CD14-positive monocyte (primary cell): ENCODE measurements around the gene EXOC4. TPM values are rescaled to one million over a fixed set of nuclear protein-coding genes. Genes with fewer than 3 reads are reported as not detected.

ENCODE experiments used
- DNase-seq, 3 donors: peaks; one replicate each; pipeline ENCODE4 v3.0.0-alpha.2; 2011 to 2022
- H2AFZ ChIP-seq: 2 replicates; pipeline ENCODE4 v1.6.0; 2012; ENCODE audit warnings: mild to moderate bottlenecking, low read depth, low read length, inconsistent platforms; ENCODE audit not compliant: insufficient read depth, poor library complexity, severe bottlenecking
- H3K27ac ChIP-seq, 2 donors: 1 replicate in 1 of 2; 2 replicates in 1 of 2; pipeline ENCODE4 v1.5.1; 2012 to 2013; ENCODE audit warnings: low read length in 2 of 2, control low read depth in 1 of 2, inconsistent platforms in 1 of 2, low read depth in 1 of 2, mild to moderate bottlenecking in 1 of 2
- H3K27me3 ChIP-seq, 2 donors: one replicate each; pipeline versions ENCODE4 v1.6.0 to v1.6.1; 2011 to 2013; ENCODE audit warnings: low read length in 2 of 2; ENCODE audit not compliant: control insufficient read depth in 2 of 2, insufficient read depth in 2 of 2
- H3K36me3 ChIP-seq, 2 donors: replicated peaks in 1 of 2; 1 replicate in 1 of 2; 2 replicates in 1 of 2; pipeline versions ENCODE4 v1.5.1 to v1.6.1; 2012 to 2013; ENCODE audit warnings: low read length in 2 of 2, control low read depth in 1 of 2, inconsistent platforms in 1 of 2, mild to moderate bottlenecking in 1 of 2; ENCODE audit not compliant: insufficient read depth in 2 of 2, control insufficient read depth in 1 of 2
- H3K4me1 ChIP-seq, 2 donors: 1 replicate in 1 of 2; 2 replicates in 1 of 2; pipeline versions ENCODE4 v1.5.1 to v1.6.1; 2012 to 2013; ENCODE audit warnings: low read length in 2 of 2, control low read depth in 1 of 2, inconsistent platforms in 1 of 2, mild to moderate bottlenecking in 1 of 2, moderate library complexity in 1 of 2; ENCODE audit not compliant: insufficient read depth in 2 of 2, control insufficient read depth in 1 of 2
- H3K4me2 ChIP-seq: replicated peaks from 2 replicates; pipeline ENCODE3; 2012; ENCODE audit warnings: low read length, moderate library complexity, mild to moderate bottlenecking; ENCODE audit not compliant: poor library complexity, severe bottlenecking; ENCODE audit errors: extremely low read depth
- H3K4me3 ChIP-seq, 3 experiments: fragments of 200-600 bp in 1 of 3; sonication (generic) in 1 of 3; replicated peaks in 1 of 3; 1 replicate in 2 of 3; 2 replicates in 1 of 3; pipeline ENCODE4 v1.5.1; 2011 to 2013; ENCODE audit warnings: low read length in 3 of 3, mild to moderate bottlenecking in 3 of 3, control low read depth in 2 of 3, low read depth in 2 of 3, inconsistent platforms in 1 of 3, moderate library complexity in 1 of 3
- H3K79me2 ChIP-seq: 2 replicates; pipeline ENCODE4 v1.6.0; 2012; ENCODE audit warnings: mild to moderate bottlenecking, control low read depth, inconsistent platforms, low read length, moderate library complexity; ENCODE audit not compliant: insufficient read depth
- H3K9ac ChIP-seq: 2 replicates; pipeline ENCODE4 v1.6.0; 2017; ENCODE audit warnings: low read length, mild to moderate bottlenecking; ENCODE audit not compliant: insufficient read depth, poor library complexity, severe bottlenecking
- H3K9me3 ChIP-seq, 2 donors: replicated peaks in 1 of 2; 1 replicate in 1 of 2; 2 replicates in 1 of 2; pipeline versions ENCODE4 v1.5.1 to v1.6.1; 2012 to 2013; ENCODE audit warnings: low read length in 2 of 2, control low read depth in 1 of 2; ENCODE audit not compliant: control insufficient read depth in 1 of 2, insufficient read depth in 1 of 2
- H4K20me1 ChIP-seq: 2 replicates; pipeline ENCODE4 v1.6.0; 2012; ENCODE audit warnings: mild to moderate bottlenecking, low read length, control low read depth, moderate library complexity; ENCODE audit not compliant: insufficient read depth
- H3K27ac Mint-ChIP-seq, 7 donors: one replicate each; pipeline ENCODE4 v1.8.0; 2020; ENCODE audit warnings: mild to moderate bottlenecking in 7 of 7, mixed read lengths in 7 of 7, moderate library complexity in 6 of 7, inconsistent platforms in 2 of 7
- H3K27me3 Mint-ChIP-seq, 3 donors: one replicate each; pipeline ENCODE4 v1.8.0; 2021 to 2022; ENCODE audit warnings: low read depth in 3 of 3, mild to moderate bottlenecking in 3 of 3, mixed read lengths in 3 of 3, moderate library complexity in 3 of 3, inconsistent platforms in 1 of 3
- H3K36me3 Mint-ChIP-seq, 2 donors: one replicate each; pipeline ENCODE4 v1.8.0; 2020; ENCODE audit warnings: mixed read lengths in 2 of 2, inconsistent platforms in 1 of 2, mild to moderate bottlenecking in 1 of 2
- H3K4me1 Mint-ChIP-seq: one replicate; pipeline ENCODE4 v1.8.0; 2020; ENCODE audit warnings: mild to moderate bottlenecking, mixed read lengths
- H3K4me3 Mint-ChIP-seq, 2 donors: one replicate each; pipeline ENCODE4 v1.8.0; 2020; ENCODE audit warnings: mild to moderate bottlenecking in 2 of 2, mixed read lengths in 2 of 2, moderate library complexity in 1 of 2
- H3K9me3 Mint-ChIP-seq, 7 donors: one replicate each; pipeline ENCODE4 v1.8.0; 2020 to 2022; ENCODE audit warnings: mixed read lengths in 7 of 7, mild to moderate bottlenecking in 6 of 7, moderate library complexity in 6 of 7, inconsistent platforms in 2 of 7
- WGBS: methylation state at CpG from one replicate; pipeline ENCODE4 v1.1.5; 2013; ENCODE audit warnings: missing lambda C conversion rate; ENCODE audit not compliant: insufficient coverage; 5-methylcytosine and 5-hydroxymethylcytosine counted together
- intact Hi-C, 2 donors: fragments of 100-400 bp; cut with micrococcal nuclease; formaldehyde crosslinking; loops; one replicate each; pipeline versions ENCODE4 v1.15.0 to v1.15.1; 2023
- polyA plus RNA-seq, 3 donors: library from polyadenylated mRNA; depleted of rRNA in 1 of 3; unstranded in 2 of 3; stranded (reverse) in 1 of 3; fragments of 300-500 nt in 2 of 3; fragments of >200 nt in 1 of 3; fragmentation: Illumina TruSeq in 2 of 3; gene quantifications; 1 replicate in 2 of 3; 2 replicates in 1 of 3; pipeline ENCODE4 v1.2.3, GENCODE V29; 2012 to 2021
- TF ChIP-seq, protein P1 (sequence below): fragments of 200-600 bp; IDR thresholded peaks from one replicate; pipeline ENCODE4 v1.8.0; 2022; ENCODE audit warnings: antibody characterized with exemption, mild to moderate bottlenecking

The EXOC4 gene
- polyA plus RNA-seq, 3 donors, result 20.6 to 22.3 (median 22.3) TPM

DNA sequence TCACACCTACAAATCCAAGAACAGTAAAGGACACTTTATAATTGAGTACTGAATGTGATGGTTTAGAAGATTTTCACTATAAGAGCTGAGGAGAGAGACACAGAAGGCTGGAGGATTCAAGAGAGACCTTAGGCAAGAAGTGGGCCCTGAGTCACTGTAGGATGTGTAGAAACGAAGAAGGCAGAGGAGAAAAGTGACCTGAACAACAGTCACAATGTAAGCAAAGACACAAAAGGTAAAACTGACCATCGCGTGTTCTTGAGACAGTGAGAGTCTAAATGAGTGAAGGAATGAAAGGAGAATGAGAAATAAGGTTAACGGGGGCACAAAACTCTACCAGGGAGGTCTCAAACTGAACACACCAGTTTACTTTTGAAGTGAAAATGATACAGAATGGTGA, 576.0 kb downstream of the EXOC4 start:
- no peaks in the 10 kb centered on the region for H3K79me2 ChIP-seq
- peaks cover 5% of the 10 kb centered on the region in 2 donors for H3K9me3 ChIP-seq
- Mint-ChIP-seq H3K4me3 (no peak overlapping the region), H3K27me3 (no peaks in the 10 kb centered on the region), H3K9me3 (peaks cover 9 to 16% (median 9%) of the 10 kb centered on the region in 7 donors), H3K27ac (no peak overlapping the region), H3K36me3 (peaks cover 23 to 34% of the 10 kb centered on the region in 2 donors), H3K4me1 (no peaks in the 10 kb centered on the region)
- intact Hi-C loops, result no loop called here
- no peak for DNase-seq
- H3K4me1 ChIP-seq, result no peaks in the 10 kb centered on the region
- no peaks in the 10 kb centered on the region for H4K20me1 ChIP-seq
- no peak overlapping the region for H3K4me3 ChIP-seq
- no peaks in the 10 kb centered on the region for H3K36me3 ChIP-seq
- TF ChIP-seq, protein P1, sequence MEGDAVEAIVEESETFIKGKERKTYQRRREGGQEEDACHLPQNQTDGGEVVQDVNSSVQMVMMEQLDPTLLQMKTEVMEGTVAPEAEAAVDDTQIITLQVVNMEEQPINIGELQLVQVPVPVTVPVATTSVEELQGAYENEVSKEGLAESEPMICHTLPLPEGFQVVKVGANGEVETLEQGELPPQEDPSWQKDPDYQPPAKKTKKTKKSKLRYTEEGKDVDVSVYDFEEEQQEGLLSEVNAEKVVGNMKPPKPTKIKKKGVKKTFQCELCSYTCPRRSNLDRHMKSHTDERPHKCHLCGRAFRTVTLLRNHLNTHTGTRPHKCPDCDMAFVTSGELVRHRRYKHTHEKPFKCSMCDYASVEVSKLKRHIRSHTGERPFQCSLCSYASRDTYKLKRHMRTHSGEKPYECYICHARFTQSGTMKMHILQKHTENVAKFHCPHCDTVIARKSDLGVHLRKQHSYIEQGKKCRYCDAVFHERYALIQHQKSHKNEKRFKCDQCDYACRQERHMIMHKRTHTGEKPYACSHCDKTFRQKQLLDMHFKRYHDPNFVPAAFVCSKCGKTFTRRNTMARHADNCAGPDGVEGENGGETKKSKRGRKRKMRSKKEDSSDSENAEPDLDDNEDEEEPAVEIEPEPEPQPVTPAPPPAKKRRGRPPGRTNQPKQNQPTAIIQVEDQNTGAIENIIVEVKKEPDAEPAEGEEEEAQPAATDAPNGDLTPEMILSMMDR, result no peak
- no peak overlapping the region for H2AFZ ChIP-seq
- H3K9ac ChIP-seq, result no peak overlapping the region
- H3K27ac ChIP-seq, result no peak overlapping the region
- H3K4me2 ChIP-seq, result no peak overlapping the region
- no peaks in the 10 kb centered on the region for H3K27me3 ChIP-seq
- WGBS, result 100% methylated on average over 2 of the region's 4 CpGs

DNA sequence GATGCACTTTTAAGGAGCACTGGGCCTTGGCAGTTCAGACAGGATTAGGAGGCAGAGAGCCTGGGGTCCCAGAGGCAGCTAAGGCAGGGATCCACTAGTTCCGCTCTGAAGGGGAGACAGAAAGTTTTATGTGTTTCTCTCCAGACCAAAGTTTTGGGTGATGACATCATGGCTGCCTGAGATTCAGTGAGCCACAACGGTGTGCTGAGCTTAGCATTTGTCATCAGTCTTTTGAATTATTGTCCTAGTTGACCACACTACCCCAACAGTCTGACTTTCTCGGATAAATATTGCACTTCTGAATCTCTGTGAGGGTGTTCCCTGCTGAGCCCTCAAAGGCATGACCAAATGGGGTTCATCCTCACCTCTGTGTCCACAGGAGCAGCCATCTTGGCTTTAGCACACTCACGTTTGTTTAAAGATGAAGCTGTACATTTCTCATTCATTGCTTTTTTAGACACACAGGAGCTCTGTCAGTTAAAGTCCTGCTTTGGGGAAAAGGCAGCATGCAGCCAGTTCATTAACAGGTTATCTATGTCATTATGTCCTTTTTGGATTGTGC, 576.5 kb downstream of the EXOC4 start:
- Mint-ChIP-seq H3K36me3 (peaks cover 20 to 30% of the 10 kb centered on the region in 2 donors), H3K4me3 (no peak overlapping the region), H3K27ac (no peak overlapping the region), H3K27me3 (no peaks in the 10 kb centered on the region), H3K9me3 (peaks cover 9 to 16% (median 12%) of the 10 kb centered on the region in 7 donors), H3K4me1 (no peaks in the 10 kb centered on the region)
- H3K4me3 ChIP-seq, result no peak overlapping the region
- H3K27me3 ChIP-seq, result no peaks in the 10 kb centered on the region
- H2AFZ ChIP-seq, result no peak overlapping the region
- H3K4me2 ChIP-seq, result no peak overlapping the region
- peaks cover 5% of the 10 kb centered on the region in 2 donors for H3K9me3 ChIP-seq
- WGBS, result 95% methylated on average over 3 of the region's 4 CpGs
- intact Hi-C loops, result no loop called here
- no peak overlapping the region for H3K9ac ChIP-seq
- no peaks in the 10 kb centered on the region for H3K79me2 ChIP-seq
- no peaks in the 10 kb centered on the region for H3K36me3 ChIP-seq
- no peaks in the 10 kb centered on the region for H3K4me1 ChIP-seq
- TF ChIP-seq, protein P1, result no peak
- H3K27ac ChIP-seq, result no peak overlapping the region
- no peaks in the 10 kb centered on the region for H4K20me1 ChIP-seq
- no peak for DNase-seq
